Measurements from ENCODE around the gene RNF169. TPM values are rescaled to one million over a fixed set of nuclear protein-coding genes. Genes with fewer than 3 reads are reported as not detected.
"Not testable (repeated sequence)": the region's sequence is repeated elsewhere in the genome, so short reads cannot be mapped to it uniquely, and the experiment has no call there.

RNF169 gene
- total and polyA plus RNA-seq, 2 experiments from 2014 or later, result 0.78 to 16.5 TPM

- Histone ChIP-seq H3K36me3 (ENCODE audit: insufficient read depth) (no peaks in the 10 kb centered on the region; the same call in 1 of the 2 replicates), H3K79me2 (replicated peaks; ENCODE audit: insufficient read depth) (peaks cover 65% of the 10 kb centered on the region), H2AFZ (no peak overlapping the region), H3K9me2 (ENCODE audit: insufficient read depth) (no peaks in the 10 kb centered on the region), H3K4me2 (no peak overlapping the region), H3K27ac (ENCODE audit: low read depth) (no peak overlapping the region), H3K4me3 (no peak overlapping the region), H3F3A (replicated peaks; ENCODE audit: low read depth) (no peaks in the 10 kb centered on the region), H3K4me1 (ENCODE audit: insufficient read depth) (no peaks in the 10 kb centered on the region), H4K20me1 (replicated peaks; ENCODE audit: insufficient read depth) (0 out of 2 replicates have a peak, but pooled peaks cover 11% of the 10 kb centered on the region), H3K27me3 (ENCODE audit: insufficient read depth) (no peaks in the 10 kb centered on the region)
- Mint-ChIP-seq H3K9me3 (no peaks in the 10 kb centered on the region), H3K4me3 (no peak overlapping the region), H3K27me3 (ENCODE audit: insufficient read depth, low read depth, poor library complexity) (no peaks in the 10 kb centered on the region), H3K4me1 (peaks cover 3% of the 10 kb centered on the region; the same call in 2 of the 3 replicates), H3K36me3 (ENCODE audit: low read depth) (0 out of 3 replicates have a peak, but pooled peaks cover 5% of the 10 kb centered on the region), H3K27ac (no peak overlapping the region)
- no peak for TF ChIP-seq EZH2phosphoT487 (IDR thresholded peaks at IDR 0.05; ENCODE audit: unreplicated experiment)
- TF ChIP-seq POLR2AphosphoS5 (IDR thresholded peaks at IDR 0.05; ENCODE audit: low read depth), result no peak
- TF ChIP-seq ZNF462 (CRISPR knock-in tag; IDR thresholded peaks at IDR 0.05), result no peak
- DNase-seq (ENCODE audit: low spot score) (no peak), ATAC-seq (no peak)
Observed at GRCh38 chr11:74766905-74767304, 18.3 kb downstream of the RNF169 start.

DNA sequence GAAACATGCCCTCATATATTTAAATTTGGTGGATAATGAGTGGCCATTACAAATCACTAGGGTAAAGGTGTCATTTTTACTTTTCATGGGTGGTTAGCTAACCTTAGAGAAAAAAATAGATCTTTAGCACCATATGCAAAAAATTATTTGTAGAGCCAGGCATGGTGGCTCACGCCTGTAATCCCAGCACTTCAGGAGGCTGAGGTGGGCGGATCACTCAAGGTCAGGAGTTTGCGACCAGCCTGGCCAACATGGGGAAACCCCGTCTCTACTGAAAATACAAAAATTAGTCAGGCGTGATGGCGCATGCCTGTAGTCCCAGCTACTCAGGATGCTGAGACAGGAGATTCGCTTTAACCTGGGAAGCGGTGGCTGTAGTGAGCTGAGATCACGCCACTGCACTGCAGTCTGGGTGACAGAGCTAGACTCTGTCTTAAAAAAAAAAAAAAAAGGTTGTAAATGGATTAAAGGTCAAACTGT, 19.6 kb downstream of the RNF169 start:
- not testable (repeated sequence) for H3K4me1 Mint-ChIP-seq; H3K27ac ChIP-seq (ENCODE audit: low read depth); DNase-seq (ENCODE audit: low spot score); H3K36me3 Mint-ChIP-seq (ENCODE audit: low read depth); H3K36me3 ChIP-seq (ENCODE audit: insufficient read depth); H3K4me3 ChIP-seq; H3K27me3 ChIP-seq (ENCODE audit: insufficient read depth); ATAC-seq; H3K27ac Mint-ChIP-seq; H3K4me1 ChIP-seq (ENCODE audit: insufficient read depth); H3K4me2 ChIP-seq; H2AFZ ChIP-seq; H3K9me2 ChIP-seq (ENCODE audit: insufficient read depth); H3F3A ChIP-seq (replicated peaks; ENCODE audit: low read depth); H3K27me3 Mint-ChIP-seq (ENCODE audit: insufficient read depth, low read depth, poor library complexity); H3K4me3 Mint-ChIP-seq; H3K9me3 Mint-ChIP-seq
- 0 out of 2 replicates have a peak, but pooled peaks cover 11% of the 10 kb centered on the region for H4K20me1 ChIP-seq (replicated peaks; ENCODE audit: insufficient read depth)
- peaks cover 62% of the 10 kb centered on the region for H3K79me2 ChIP-seq (replicated peaks; ENCODE audit: insufficient read depth)

Measured in GM23338 (cell line).